BJ (cell line): ENCODE results near the gene P2RX4. TPM values are rescaled to one million over a fixed set of nuclear protein-coding genes. Genes with fewer than 3 reads are reported as not detected.

ENCODE experiments used
- CTCF ChIA-PET: fragments of 350-600 bp; formaldehyde crosslinking; extraction: SDS; loops from one replicate; lab custom pipeline; 2021; ENCODE audit warnings: antibody characterized with exemption, inconsistent platforms; lab: Yijun Ruan, JAX
- POLR2A ChIA-PET: fragments of 300-600 bp; sonication (Branson Sonifier 250); formaldehyde crosslinking; extraction: SDS; loops from one replicate; lab custom pipeline; 2021; ENCODE audit warnings: antibody characterized with exemption; lab: Charles Lee
- DNase-seq: peaks from one replicate; pipeline ENCODE4 v3.0.0-alpha.2; 2011; ENCODE audit warnings: low read depth
- H3K27me3 ChIP-seq: 2 replicates; pipeline ENCODE4 v1.6.0; 2011; ENCODE audit warnings: low read length; ENCODE audit not compliant: control insufficient read depth, insufficient read depth
- H3K36me3 ChIP-seq: 2 replicates; pipeline ENCODE4 v1.5.1; 2011; ENCODE audit warnings: low read length; ENCODE audit not compliant: control insufficient read depth, insufficient read depth
- H3K4me3 ChIP-seq: 2 replicates; pipeline ENCODE4 v1.5.1; 2011; ENCODE audit warnings: low read depth, mild to moderate bottlenecking, control low read depth, low read length
- CTCF ChIP-seq: IDR thresholded peaks from 2 replicates; pipeline ENCODE4 v1.5.1; 2011; ENCODE audit warnings: low read depth, mild to moderate bottlenecking, control low read depth, inconsistent platforms, low read length, moderate library complexity; ENCODE audit not compliant: insufficient read depth
- polyA plus RNA-seq: library from polyadenylated mRNA; depleted of rRNA; stranded (reverse); fragments of >200 nt; gene quantifications from 2 replicates; pipeline ENCODE4 v1.2.3, GENCODE V29; 2011

Gene P2RX4
- polyA plus RNA-seq, 1 experiment: 25.8 TPM

- no peak for DNase-seq
- H3K27me3 ChIP-seq: no peaks in the 10 kb centered on the region
- peaks cover 15% of the 10 kb centered on the region for H3K36me3 ChIP-seq
- no peak for TF ChIP-seq CTCF
- POLR2A ChIA-PET: no interaction called here
- no peak overlapping the region for H3K4me3 ChIP-seq
- CTCF ChIA-PET: interaction anchor here (1.0 kb wide), 1 partner anchor 10 kb away, joined by 3 read pairs; no protein-coding TSS in a partner anchor
Measured at GRCh38 chr12:121267822-121268221, 57.9 kb downstream of the P2RX4 start.

- DNase-seq: no peak
- TF ChIP-seq CTCF: no peak
- H3K36me3 ChIP-seq: peaks cover 13% of the 10 kb centered on the region
- no peaks in the 10 kb centered on the region for H3K27me3 ChIP-seq
- no peak overlapping the region for H3K4me3 ChIP-seq
- ChIA-PET POLR2A (no interaction called here), CTCF (interaction anchor here (1.0 kb wide), 1 partner anchor 44 kb away, joined by 3 read pairs; no protein-coding TSS in a partner anchor)
Measured at GRCh38 chr12:121273364-121273896, 63.5 kb downstream of the P2RX4 start.

GRCh38 chr12:121274036-121274763 lies 64.3 kb downstream of the P2RX4 start:
- ChIA-PET CTCF (no interaction called here), POLR2A (no interaction called here)
- Histone ChIP-seq H3K27me3 (no peaks in the 10 kb centered on the region), H3K36me3 (peaks cover 9% of the 10 kb centered on the region), H3K4me3 (no peak overlapping the region)
- DNase-seq: no peak
- no peak for TF ChIP-seq CTCF

GRCh38 chr12:121277374-121277759 lies 67.4 kb downstream of the P2RX4 start:
- ChIA-PET POLR2A (no interaction called here), CTCF (no interaction called here)
- no peak for TF ChIP-seq CTCF
- Histone ChIP-seq H3K4me3 (no peak overlapping the region), H3K27me3 (no peaks in the 10 kb centered on the region), H3K36me3 (peaks cover 9% of the 10 kb centered on the region)
- DNase-seq: no peak

GRCh38 chr12:121278169-121279070 lies 68.5 kb downstream of the P2RX4 start:
- ChIA-PET POLR2A (no interaction called here), CTCF (interaction anchor here (0.7 kb wide), 1 partner anchor 28 kb away, joined by 3 read pairs; no protein-coding TSS in a partner anchor)

More at GRCh38 chr12:121278169-121279070, 68.5 kb downstream of the P2RX4 start:
- TF ChIP-seq CTCF: no peak
- Histone ChIP-seq H3K27me3 (no peaks in the 10 kb centered on the region), H3K4me3 (no peak overlapping the region), H3K36me3 (peaks cover 9% of the 10 kb centered on the region)
- DNase-seq: no peak
